GOT3 (cell line): ENCODE measurements around the gene CD28.
"Not testable (repeated sequence)": the region's sequence is repeated elsewhere in the genome, so short reads cannot be mapped to it uniquely, and the experiment has no call there.

Source experiments
- DNase-seq: peaks from one replicate; lab custom pipeline; 2025; ENCODE audit warnings: mixed read lengths; lab: John Stamatoyannopoulos, UW

CD28 gene

GRCh38 chr2:203687165-203687564 lies 19.3 kb upstream of the CD28 start:
- no peak for DNase-seq

GRCh38 chr2:203688798-203689197 lies 17.6 kb upstream of the CD28 start:
- no peak for DNase-seq

DNA sequence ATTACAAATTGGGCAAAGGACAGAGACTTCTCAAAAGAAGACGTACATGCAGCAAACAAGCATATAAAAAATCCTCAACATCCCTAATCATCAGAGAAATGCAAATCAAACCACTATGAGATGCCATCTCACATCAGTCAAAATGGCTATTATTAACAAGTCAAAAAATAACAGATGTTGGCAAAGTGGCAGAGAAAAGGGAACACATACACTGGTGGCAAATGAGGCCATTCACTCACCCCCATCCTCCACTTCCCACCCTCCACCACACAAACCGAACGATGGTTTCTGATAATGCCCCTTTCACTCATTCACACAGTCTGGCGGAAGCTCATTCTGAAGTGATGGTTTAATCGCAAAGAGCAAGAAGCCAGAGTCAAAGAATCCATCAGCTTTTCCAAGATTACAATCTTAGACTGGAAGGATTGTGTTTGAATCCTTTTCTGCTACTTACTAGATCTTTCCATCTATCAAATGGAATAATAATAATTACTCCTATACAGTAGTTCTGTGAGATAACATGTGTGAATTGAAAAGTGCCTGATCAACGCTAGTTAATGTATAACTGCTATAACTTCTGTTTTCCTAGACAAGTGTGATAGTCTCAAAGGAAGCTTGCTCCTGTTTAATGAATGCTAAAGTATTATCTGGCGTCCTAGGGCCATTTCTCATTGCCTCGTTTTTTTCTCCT lies 16.9 kb upstream of the CD28 start:
- no peak for DNase-seq

- DNase-seq: no peak
These were observed 16.4 kb upstream of the CD28 start for GRCh38 chr2:203690117-203690431.

- no peak for DNase-seq
These were observed 15.9 kb upstream of the CD28 start for GRCh38 chr2:203690441-203691047.

- DNase-seq: no peak
These were observed 15.3 kb upstream of the CD28 start for GRCh38 chr2:203691149-203691548.

- no peak for DNase-seq
These were observed 14.3 kb upstream of the CD28 start for GRCh38 chr2:203692031-203692710.

DNA sequence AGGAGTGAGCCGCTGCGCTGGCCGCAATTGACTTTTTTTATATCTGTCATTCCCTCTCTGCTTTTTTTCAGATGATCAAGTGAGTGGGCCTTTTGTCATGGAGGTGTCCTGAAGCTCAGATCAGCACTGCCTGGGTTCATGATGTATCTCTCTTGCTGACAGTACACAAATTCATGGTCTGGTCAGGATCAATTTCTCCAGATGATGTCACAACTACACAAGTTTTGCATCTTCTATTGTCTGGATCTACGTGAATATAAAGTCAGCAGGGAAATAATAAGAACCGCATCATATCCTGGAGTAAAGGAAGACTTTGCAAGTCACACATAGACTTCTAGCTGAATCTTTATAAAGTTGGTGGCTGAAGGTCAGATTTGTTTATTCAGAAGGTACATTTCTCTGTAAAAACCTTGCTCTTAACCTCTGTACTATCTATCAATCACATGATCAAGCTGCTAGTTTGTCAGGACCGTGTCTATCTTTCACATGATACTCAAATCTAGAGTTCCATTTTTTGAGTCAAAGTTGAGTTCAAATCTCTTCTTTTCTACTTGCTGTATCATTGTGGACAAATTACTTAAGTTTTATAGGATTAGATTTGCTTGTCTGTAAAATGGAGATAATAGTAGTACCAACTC lies 13.1 kb upstream of the CD28 start:
- DNase-seq: no peak

GRCh38 chr2:203694191-203694590 lies 12.2 kb upstream of the CD28 start:
- no peak for DNase-seq

GRCh38 chr2:203697190-203697589 lies 9.2 kb upstream of the CD28 start:
- DNase-seq: no peak

DNA sequence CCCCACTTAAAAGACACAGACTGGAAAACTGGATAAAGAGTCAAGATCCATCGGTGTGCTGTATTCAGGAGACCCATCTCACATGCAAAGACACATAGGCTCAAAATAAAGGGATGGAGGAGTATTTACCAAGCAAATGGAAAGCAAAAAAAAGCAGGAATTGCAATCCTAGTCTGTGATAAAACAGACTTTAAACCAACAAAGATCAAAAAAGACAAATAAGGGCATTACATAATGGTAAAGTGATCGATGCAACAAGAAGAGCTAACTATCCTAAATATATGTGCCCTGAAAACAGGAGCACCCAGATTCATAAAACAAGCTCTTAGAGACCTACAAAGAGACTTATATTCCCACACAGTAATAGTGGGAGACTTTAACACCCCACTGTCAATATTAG lies 8.7 kb upstream of the CD28 start:
- DNase-seq: not testable (repeated sequence)

GRCh38 chr2:203698410-203698809 lies 8.0 kb upstream of the CD28 start:
- DNase-seq: not testable (repeated sequence)

- DNase-seq: no peak
These were observed 2.0 kb upstream of the CD28 start for GRCh38 chr2:203704430-203704829.

GRCh38 chr2:203705178-203705577 lies 1.3 kb upstream of the CD28 start:
- DNase-seq: no peak

DNA sequence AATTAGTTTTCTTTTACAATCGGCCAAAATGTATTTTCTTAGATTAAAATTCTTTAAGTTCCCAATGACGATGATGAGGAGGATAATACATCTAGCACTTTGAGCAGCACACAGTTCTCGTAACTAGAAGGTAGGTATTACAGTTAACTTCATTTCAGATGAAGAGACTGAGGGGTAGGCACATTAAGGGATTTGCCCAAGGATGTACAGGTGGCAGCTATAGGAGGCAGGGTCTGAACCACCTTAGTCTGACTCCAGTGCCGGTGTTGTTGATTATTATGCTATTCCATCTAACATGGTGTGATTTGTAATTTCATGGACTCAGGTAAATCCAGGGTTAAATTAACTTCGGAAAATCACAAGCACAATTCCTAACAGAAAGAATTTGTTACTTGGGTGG lies 1.1 kb downstream of the CD28 start:
- no peak for DNase-seq

- DNase-seq: no peak
These were observed 2.5 kb downstream of the CD28 start for GRCh38 chr2:203708846-203709396.

DNA sequence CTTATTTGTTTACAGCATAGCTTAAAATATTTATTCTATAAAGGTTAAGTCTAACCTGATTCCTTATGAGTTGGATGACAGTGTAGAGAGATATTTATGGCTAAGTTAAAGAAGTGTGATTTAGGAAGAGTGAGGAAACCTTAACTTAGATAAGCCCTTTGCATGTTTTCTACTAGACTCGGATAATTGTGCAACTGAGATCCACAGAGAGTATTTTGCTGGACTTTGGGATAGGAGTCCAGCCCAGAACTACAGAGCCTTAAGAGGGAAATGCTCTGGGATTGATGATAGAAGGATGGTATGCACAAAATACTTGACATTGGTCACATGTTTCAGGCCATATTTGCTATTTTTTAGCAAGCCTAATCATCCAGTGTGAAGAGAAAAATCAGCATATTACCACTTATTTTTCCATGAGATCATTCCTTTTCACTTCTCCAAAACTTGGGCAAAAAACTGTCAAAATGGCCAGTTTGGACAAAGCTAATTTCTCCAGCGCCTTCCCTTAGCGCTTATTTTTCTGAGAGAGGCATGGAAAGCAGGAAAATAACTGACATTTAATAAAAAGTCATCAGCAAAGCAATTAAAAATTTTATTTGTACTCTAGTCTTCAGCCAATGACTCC lies 3.1 kb downstream of the CD28 start:
- no peak for DNase-seq

DNA sequence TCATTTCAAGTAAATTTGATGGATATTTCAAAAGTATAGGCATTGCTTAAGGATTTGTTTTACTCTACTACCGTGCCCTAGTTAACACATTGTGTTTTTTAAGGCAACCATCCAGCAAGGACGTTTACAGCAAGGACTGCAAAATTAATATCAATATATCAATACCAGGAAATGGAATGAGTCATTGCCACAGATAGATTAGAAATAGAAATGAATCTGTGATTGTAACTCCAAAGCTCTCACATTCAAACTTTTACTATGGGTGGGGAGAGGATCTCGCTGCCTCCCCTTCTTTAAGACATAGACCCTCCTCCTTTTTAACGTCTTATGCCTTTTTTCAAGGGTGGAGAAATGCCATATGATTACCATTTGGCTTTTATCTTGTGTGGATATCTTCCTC lies 3.8 kb downstream of the CD28 start:
- DNase-seq: no peak

DNA sequence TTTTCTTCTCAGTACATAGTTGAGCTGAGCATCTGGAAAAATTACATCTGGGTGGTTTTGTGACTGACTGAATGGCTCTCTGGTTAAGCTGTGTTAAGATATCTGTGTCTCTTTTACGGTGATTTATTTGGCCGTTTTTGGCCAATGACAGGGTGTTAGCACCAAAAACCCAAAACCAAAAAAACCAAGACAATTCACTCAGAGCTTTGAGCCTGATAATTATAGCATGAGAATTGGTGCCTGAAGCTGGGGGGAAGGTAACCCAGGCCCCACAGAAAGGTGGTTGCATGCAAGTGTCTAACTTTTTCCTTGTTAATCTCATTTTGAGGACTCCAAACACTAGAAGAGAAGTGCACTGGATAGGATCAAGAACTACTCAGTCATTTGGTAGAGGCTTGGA lies 4.5 kb downstream of the CD28 start:
- no peak for DNase-seq

DNA sequence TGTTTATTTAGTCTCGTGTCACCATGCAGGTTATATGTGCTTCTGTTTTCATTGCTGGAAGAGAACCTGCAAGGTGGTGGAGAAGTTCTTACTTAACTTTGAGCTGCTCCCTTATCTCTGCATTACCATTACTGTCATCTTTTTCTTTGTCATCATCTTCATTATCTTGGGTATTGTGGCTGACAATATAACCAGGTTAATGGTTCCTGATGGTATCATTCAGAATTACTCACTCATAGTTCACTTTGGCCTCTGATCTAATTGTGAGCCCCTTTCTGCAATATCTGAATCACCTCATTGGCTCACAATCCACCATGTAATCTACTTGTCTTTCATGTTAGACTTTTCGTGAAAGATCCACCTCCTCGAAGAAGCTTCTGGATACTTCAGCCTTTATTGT lies 5.0 kb downstream of the CD28 start:
- DNase-seq: no peak

DNA sequence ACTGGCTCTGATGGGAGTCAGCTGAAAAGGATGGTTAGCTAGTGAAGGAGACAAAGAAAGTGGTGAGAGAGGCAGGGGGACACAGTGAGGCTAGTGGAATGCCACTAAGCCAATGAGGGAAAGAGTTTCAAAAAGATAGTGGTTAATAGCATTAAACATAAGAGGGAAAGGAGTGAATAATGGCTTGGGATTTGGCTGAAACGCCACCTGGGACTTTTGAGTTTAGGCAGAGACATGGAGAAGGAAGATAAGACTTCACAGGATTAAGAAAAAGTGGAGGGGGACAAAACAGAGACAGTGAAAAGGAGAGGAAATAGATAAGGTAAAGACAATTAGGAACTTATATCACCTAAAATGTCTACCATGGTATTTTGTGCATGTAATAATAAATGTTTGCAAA lies 6.9 kb downstream of the CD28 start:
- DNase-seq: no peak

DNA sequence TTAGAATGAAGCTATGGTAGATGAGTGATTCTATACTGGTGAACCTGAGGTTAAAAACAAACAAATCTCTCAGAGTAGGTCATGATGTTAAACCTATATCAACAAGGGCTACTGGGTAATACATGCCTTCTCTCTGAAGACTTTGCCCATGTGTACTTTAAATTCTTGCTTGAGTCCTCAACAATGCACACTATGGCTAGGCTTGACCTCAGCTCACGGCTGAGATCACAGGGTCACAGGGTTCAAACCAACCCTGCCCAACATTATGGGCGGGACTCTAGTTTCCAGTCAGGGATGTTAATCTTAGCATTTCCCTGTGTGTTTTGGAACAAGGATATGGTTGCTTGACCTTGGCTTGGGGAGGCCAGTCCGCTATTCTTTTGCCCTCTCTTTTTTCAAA lies 7.7 kb downstream of the CD28 start:
- DNase-seq: no peak
